ENCODE data around the gene TMEM254.
"Not testable (repeated sequence)": the region's sequence is repeated elsewhere in the genome, so short reads cannot be mapped to it uniquely, and the experiment has no call there.

The TMEM254 gene

DNA sequence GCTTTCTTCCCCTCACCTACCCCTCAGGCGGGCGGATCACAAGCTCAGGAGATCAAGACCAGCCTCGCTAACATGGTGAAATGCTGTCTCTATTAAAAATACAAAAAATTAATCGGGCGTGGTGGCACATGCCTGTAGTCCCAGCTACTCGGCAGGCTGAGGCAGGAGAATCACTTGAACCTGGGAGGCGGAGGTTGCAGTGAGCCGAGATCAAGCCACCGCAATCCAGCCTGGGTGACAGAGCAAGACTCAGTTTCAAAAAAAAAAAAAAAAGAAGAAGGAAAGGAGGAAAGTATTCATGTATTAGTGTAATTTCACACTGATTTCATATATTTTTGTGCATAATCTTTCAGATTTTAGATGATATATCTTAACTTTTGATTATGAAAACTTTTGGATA, 55.2 kb downstream of the TMEM254 start:
- DNase-seq, result not testable (repeated sequence)

DNA sequence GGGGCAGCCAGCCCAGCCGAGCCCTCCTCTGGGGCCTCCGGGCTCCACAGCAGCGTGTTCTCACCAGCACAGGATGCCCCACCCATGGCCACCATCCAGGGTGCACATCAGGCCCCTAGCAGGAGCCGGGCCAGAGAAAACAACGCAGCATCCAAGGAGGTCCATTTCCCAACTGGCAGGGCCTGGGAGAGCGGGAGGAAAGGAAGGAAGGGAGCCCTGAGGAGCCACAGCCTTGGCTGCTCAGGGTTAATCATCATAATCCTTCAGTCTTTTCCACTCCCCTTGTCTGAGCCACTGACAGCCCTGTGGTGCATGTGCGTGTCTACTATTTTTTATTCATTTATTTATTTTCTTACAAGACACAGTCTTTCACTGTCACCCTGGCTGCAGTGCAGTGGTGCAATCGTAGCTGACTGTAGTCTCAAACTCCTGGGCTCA, 57.7 kb downstream of the TMEM254 start:
- DNase-seq, result no peak

DNA sequence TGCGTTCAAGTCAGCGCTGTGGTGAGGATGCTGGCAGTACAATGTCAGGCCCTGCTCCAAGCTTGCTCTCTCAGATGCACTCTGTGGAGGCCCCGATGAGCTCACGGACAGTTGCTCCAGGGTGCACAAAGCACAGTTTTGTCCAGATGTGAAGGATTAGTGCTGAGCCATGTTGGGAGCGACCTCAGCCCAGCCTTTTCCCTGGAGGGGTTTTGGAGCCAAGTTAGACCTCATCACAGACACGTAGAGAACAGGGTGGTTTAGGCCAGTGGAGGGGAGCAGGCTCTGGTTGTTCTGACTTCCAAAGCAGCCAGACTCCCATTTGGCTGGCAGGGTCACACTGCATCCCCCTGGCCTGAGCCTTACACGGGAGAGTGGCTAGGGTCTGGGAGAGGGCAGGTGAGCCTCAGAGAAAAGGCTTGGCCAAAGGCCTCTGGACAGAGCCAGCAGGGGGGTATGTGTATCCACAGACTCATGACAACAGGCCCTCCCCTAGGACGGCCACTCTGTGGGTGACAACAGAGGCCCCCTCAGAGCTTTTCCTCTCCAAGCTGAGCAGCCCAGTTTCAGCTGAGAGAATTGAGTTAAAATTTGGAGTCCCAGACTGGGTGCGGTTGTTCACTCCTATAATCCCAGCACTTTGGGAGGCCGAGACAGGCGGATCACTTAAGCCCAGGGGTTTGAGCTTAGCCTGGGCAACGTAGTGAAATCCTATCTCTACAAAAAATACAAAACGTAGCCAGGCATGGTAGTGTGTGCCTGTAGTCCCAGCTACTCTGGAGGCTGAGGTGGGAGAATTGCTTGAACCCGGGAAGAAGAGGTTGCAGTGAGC, 58.8 kb downstream of the TMEM254 start:
- no peak for DNase-seq

DNA sequence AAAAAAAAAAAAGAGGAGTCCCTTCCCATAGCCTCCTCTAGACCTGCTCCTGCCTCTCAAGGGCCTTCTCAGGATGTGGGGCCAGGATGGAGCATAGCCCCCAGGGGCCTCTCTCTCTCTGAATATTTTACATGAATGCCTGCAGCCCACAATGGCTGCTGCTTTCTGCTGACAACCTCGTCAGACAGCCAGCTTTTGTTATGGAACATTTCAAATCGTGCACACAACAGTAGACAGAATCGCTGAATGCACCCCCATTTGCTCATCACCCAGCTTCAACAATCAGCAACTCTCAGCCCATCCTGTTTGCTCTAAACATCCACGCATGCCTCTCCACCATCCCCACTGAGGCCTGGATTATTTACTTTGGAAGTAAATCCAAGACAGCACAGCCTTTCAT, 59.5 kb downstream of the TMEM254 start:
- DNase-seq, result no peak

DNA sequence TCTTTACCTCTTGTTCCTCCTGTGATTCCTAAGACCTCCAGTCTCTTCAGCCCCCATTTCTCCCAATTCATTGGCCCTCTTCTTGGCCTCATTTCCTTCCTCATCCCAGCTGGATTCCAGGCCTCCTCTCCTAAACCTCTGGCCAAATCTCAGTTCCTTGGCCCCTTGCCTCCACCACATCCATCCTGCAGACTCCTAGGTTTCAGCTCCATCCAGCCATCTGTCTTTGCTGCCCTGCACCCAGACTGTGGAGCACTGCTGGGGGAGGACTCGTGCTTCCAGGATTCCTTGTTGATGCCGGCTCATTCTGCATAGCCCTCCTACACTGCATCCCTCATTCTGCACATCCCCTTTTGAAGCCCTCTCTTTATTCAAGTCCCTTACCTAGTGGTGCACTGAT, 60.8 kb downstream of the TMEM254 start:
- DNase-seq, result no peak

DNA sequence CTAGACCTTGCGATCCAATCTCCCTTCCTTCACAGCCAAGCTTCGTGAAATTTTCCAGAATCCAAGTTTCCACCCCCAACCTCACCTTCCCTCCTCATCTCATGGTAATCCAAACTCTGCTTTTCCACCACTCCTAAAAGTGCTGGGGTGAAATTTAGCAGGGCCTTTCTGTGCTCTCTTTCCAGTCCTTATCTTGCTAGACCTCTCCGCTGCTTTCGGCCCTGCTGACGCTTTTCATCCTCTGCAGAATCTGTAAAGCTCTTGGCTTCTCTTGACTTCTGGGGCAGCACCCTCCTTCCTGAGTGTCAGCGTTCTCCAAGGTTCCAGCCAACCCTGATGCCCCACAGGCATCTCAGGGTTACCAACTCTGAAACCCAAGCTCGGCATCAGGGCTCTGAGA, 61.8 kb downstream of the TMEM254 start:
- DNase-seq, result no peak

DNA sequence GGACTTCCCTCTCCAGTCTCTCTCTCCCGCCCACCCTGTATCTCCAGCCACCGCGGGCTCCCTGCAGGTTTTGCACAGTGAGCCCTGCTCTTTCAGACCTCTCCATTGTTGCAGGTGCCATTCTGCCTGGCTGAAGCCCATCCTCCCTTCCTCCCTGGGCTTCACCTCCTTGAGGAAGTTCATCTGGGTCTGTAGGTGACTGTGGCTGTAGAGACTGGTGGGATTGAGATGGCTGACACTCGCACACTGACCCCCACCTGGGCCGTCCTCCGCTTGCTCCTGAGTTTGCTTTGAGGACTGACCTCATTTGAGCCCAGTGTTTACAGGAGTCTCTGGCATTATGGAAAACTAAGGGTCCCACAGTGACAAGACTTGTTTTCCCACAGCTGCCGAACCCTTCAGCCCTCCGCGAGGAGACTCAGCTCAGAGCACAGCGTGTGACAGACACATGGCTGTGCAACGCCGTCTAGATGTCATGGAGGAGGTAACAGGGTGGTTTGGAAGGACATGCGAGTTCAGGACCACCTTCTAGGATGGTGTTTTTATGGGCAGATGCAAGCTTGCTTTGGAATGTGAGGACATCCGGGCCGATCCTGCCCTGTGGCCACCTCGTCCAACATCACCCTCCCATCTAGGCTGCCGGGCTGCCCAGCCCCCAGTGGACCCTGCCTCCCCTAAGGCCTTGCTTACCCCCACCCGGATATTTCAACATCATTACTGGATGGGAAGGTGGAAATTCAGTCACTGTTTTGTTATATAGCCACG, 63.4 kb downstream of the TMEM254 start:
- DNase-seq, result no peak

Measured in NCI-H69 (cell line).